SW480 (cell line): ENCODE results near the gene TLE2.
"Not testable (repeated sequence)": the region's sequence is repeated elsewhere in the genome, so short reads cannot be mapped to it uniquely, and the experiment has no call there.

ENCODE experiments used
- DNase-seq: peaks from one replicate; pipeline ENCODE4 v3.0.0-alpha.2; 2016; ENCODE audit warnings: low spot score

The TLE2 gene

DNA sequence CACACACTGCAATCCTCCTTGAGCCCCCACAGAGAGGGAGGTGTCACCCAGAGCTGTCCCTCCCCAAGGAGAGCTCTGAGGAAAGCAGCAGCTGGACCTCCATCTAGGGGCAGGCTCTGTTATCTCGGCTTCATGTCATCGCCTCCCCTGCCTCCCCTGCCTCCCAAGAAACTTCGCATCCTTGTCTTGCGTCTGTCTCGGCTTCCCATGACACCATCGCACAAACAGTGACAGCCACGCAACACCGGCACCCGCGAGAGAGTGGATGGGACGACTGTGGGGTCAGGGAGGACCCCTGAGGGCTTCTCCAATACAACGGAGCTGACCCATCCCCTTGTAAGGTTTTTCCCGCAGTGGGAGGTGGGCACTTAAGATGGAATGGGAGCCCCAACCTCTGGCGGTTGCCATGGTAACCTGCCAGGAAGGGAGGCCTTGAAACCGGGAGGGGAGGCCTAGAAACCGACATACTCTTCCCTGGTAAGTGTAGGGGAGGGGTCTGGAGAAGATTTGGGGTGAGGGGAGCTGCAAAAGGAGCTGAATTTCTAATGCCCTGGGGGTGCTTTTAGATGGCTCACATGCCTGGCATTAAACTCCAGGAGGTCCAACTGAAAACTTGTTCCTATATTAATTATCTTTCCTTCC lies 16.3 kb downstream of the TLE2 start:
- DNase-seq, result no peak

DNA sequence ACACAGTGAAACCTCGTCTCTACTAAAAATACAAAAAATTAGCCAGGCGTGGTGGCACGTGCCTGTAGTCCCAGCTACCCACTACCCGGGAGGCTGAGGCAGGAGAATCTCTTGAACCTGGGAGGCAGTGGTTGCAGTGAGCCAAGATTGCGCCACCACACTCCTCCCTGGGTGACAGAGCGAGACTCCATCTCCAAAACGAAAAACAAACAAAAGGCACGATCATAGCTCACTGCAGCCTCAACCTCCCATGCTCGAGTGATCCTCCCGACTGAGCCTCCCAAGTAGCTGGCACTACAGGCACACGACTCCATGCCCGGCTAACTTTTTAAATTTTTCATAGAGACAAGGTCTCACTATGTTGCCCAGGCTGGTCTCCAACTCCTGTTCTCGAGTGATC lies 17.0 kb downstream of the TLE2 start:
- not testable (repeated sequence) for DNase-seq

DNA sequence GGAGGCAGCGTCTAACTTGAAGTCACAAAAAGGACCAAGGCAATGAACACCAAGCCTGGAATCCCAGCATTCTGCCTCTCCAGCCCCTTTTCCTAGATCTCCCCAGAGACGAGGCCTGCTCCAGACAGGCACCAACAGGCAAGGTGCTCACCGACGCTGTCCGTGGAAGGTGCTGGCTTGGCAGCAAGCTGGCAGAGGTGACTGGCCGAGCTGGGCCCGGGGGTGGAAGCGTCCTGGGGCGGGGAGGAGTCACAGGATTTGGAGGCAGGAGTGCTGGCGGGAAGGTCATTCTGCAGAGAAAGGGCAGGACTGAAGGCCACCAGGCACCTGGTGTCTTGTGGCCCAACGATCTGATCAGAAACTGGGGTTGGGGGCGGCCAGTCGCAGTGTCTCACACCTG lies 18.2 kb downstream of the TLE2 start:
- no peak for DNase-seq

DNA sequence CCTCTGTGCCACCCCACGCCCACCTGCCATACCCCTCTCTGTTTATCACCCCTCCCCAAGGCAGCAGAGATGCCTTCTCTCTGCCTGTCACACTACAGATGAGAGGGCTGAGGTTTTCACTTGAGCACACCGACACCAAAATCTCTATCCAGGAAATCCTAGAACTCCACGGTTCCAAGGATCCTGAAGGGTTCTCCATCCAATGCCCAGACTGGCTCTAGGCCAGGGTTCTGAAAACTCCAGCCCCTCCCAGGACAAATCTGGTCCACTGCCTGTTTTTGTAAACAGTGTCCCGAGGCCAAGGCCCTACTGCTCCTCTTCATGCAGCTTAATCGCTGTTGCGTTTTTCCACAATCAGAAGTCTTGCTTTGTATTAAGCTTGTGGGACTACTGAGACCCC lies 20.1 kb downstream of the TLE2 start:
- DNase-seq, result no peak

DNA sequence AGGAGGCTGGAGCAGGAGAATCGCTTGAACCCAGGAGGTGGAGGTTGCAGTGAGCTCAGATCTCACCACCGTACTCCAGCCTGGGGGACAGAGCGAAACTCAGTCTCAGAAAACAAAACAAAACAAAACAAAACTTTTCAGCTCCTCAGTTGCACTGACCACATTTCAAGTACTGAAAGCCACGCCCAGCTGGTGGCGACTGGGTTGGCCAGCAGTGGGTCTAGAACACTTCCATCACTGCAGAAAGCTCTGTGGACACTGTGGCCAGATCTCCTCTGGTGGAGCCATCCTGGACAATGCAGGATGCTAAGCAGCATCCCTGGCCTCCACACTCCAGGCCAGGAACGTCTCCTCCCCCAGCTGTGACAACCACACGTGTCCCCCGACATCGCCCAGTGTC lies 21.1 kb downstream of the TLE2 start:
- DNase-seq, result no peak

DNA sequence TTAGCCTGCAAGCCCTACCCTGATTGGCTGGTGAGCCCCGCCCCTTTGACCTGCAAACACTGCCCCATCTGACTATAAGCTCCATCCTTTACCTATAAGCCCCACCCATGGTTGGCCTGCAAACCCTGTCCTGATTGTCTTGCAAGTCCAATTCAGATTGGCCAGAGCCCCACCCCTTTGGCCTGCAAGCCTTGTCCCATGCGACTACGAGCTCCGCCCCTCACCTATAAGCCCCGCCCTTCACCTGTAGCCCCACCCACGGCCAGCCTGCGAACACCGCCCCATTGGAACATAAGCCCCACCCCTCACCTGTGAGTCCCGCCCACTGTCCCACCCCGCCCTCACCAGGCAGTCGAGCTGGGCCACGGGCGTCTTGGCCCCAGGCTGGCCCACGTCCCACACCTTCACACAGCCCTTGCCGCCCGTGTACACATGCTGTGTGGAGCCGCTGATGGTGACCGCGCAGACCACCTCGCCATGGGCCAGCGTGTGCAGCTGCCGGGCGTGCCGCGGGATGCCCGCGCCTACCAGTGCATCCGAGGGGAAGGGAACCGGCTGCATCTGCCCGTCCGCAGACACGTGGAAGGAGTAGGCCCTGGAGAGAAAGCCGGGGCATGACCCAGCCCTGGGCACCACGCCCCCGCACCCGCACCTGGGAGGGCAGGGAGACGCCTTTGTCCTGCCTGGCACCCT lies 22.9 kb downstream of the TLE2 start:
- DNase-seq, result peak; percentile 33

DNA sequence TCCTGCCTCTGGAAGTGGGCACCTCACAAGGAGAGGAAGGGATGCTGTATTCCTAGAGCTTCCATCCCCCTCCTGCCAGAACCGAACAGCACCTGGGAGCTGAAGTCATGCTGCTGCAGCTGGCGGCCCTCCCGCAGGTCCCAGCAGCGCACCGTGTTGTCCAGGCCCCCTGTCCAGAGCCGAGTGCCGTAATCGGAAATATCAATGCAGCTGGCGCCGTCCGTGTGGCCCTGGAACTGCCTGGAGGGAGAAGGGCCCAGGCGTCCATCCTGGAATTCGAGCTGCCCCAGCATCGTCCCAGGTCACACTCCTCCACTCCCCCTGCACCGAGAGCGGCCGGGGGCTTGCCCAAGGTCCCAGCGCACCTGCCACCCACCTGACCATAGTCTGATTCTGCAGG lies 23.7 kb downstream of the TLE2 start:
- DNase-seq, result no peak

DNA sequence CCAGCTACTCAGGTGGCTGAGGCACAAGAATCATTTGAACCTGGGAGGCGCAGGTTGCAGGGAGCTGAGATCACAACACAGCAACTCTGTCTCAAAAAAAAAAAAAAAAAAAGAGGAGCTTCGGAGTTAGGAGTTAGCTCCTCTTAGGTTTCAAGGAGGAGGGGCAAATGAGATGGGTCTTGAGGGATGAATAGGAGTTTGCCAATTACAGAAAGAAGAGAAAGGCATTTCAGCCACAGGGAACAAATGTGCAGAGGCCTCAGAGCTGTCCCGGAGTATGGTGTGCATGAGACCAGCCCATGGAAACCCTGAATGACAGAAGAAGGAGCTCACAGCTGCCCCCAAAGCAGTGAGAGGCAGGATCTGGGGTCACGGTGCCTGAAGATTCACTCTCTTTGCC lies 24.6 kb downstream of the TLE2 start:
- DNase-seq, result no peak

DNA sequence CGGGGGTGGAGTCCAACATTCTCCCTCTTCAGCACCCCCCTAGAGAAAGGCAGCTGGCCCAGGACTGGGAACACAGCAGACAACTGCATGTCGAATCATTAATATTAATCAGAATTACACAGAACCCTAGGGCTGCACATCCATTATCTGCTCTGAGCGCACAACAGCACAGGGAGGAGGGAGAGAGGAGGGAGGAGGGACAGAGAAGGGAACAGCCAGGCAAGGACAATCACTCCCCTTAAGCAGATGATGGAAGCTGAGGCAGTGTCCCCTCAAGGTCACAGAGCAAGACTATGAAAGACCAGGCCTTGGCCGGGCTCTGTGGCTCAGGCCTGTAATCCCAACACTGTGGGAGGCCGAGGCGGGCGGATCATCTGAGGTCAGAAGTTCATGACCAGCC lies 26.0 kb downstream of the TLE2 start:
- DNase-seq, result no peak

DNA sequence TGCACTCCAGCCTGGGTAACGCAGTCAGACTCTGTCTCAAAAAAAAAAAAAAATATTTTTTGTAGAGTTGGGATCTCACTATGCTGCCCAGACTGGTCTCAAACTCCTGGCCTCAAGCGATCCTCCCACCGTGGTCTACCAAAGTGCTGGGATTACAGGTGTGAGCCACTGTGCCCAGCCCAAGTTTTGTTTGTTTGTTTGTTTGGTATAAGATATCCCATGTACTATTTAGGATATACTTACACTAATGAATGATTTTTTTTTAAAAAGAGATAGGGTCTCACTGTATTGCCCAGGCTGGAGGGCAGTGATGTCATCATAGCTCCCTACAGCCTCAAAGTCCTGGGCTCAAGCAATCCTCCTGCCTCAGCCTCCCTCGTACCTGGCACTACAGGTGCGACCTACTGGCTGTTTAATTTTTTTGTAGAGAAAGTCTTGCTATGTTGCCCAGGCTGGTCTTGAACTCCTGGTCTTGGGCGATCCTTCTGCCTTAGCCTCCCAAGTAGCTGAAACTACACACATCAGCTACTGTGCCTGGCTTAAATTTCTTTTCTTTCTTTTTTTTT lies 27.8 kb downstream of the TLE2 start:
- no peak for DNase-seq

DNA sequence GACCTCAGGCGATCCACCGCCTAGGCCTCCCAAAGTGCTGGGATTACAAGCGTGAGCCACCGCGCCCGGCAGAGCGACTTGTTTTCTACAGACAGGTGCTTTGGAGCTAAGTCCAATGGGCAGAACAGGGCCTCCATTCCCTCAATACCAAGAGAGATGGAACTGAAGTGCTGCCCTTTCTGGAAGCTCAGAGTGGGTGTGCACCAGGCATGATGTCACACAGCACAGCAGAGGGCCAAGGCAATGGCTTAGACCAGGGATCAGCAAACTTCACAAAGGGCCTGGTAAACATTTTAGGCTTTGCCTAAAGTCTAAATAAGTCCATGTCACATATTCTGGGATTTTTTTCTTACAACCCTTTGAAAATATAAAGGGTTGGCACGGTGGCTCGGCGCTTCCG lies 30.4 kb downstream of the TLE2 start:
- DNase-seq, result no peak

DNA sequence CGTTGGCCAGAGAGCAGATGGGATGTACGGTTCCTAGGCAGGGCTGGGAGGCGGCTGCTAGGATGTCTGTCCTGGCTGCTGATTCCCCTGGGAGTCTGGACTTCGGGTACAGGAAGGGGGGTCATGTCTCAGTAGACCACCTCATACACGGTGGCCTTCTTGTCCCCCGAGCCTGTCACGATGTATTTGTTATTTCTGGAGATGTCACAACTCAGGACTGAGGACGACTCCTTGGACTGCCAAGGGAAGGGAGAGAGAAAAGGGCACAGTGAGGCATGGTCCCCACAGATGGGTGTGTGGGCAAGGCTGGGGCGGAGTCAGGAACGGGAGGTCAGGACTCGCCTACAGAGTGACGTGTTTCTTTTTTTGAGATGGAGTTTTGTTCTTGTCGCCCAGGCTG lies 31.4 kb downstream of the TLE2 start:
- DNase-seq, result no peak

DNA sequence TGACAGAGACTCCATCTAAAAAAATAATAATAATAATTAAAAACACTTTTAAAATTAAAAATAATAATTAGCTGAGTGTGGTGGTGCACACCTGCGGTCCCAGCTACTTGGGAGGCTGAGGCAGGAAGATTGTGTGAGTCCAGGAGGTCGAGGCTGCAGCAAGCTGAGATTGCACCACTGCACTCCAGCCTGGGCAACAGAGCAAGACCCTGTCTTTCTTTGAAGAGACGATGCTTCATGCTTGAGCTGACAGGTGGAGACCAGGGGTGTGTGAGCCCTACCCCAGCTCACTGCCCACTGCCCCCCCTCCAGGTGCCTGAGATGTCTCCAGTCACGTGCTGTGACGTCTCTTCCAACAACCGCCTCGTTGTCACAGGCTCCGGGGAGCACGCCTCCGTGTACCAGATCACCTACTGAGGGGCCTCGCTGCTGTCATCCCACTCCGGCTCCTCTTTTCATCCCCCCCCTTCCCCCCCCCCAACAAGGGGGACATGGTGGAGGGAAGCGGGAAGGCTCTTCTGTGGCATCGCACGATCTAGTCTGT lies 34.4 kb downstream of the TLE2 start:
- no peak for DNase-seq

DNA sequence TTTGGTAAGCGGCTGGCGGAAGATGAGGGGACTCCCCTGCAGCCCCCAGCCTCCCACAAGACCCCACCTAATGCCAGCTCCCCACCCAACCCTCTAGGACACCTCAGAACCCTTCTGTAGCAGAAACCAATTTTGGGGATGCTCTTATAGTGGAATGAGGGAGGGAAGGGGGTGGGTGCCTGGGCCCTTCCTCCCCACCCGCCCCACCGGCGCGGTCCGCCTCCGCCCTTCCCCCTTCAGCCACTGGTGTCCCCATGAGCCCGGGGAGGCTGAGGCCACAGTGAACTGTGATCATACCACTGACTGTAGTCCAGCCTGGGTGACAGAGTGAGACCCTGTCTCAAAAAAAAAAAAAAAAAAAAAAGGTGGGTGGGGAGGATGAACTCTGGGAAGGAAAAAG lies 35.5 kb downstream of the TLE2 start:
- no peak for DNase-seq

DNA sequence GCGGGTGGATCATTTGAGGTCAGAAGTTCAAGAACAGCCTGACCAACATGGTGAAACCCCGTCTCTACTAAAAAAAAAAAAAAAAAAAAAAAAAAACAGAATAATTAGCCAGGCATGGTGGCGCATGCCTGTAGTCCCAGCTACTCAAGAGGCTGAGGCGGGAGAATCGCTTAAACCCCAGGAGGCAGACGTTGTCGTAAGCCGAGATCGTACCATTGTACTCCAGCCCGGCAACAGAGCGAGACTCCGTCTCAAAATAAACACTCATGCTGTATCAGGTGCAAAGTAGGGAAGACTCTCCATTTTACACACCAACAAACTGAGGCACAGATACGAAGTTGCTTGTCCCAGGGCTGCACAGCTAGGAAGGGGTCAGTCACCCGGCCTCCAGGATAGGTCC lies 36.1 kb downstream of the TLE2 start:
- DNase-seq, result no peak

DNA sequence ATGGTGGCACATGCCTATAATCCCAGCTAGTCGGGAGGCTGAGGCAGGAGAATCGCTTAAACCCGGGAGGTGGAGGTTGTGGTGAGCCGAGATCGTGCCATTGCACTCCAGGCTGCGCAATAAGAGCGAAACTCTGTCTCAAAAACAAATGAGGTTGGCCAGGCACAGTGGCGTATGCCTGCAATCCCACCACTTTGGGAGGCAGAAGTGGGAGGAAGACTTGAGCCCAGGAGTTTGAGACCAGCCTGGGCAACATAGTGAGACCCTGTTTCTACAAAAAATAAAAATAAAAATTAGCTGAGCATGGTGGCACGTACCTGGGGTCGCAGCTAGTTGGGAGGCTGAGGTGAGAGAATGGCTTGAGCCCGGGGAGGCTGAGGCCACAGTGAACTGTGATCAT lies 36.7 kb downstream of the TLE2 start:
- DNase-seq, result not testable (repeated sequence)

DNA sequence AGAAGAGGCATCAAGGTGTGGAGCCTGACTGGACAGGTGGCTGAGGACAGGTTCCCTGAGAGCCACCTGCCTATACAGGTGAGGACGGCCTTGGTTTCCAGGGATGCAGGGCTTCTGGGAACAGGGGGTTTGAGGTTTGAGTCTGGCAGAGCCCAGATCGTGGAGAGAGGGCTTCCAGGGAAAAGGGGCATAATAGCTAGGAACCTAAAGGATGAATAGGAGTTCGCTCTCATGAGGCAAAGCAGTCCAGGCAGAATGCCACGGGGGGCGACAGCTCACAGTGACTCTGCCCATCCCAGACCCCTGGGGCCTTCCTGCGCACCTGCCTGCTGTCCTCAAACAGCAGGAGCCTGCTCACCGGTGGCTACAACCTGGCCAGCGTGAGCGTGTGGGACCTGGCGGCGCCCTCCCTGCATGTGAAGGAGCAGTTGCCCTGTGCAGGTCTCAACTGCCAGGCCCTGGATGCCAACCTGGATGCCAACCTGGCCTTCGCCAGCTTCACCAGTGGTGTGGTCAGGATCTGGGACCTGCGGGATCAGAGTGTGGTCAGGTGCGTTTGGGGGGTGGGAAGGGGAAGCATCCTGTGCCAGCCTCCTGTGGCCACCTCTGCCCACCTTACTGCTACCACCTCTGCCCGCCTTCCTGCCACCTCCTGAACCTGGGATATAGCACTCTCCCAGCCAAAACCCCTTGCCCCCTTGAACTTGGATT lies 39.7 kb downstream of the TLE2 start:
- DNase-seq, result no peak

DNA sequence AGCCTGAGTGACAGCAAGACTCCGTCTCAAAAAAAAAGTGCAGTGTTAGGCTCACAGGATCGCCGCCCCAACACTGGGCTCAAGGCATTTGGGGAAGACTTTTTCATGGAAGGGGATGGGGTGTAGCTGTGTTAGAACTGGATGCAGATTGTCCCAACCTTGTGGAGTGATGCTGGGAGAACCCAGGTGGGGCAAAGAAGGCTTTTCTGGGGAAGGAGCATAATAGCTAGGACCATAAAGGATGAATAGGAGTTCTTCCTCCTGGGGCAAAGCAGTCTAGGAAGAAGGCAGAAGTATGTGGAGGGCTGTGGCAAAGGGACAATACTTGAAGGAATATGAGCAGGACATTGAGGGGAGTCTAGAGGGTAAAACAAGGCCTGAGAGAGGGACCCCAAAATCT lies 40.5 kb downstream of the TLE2 start:
- DNase-seq, result no peak

DNA sequence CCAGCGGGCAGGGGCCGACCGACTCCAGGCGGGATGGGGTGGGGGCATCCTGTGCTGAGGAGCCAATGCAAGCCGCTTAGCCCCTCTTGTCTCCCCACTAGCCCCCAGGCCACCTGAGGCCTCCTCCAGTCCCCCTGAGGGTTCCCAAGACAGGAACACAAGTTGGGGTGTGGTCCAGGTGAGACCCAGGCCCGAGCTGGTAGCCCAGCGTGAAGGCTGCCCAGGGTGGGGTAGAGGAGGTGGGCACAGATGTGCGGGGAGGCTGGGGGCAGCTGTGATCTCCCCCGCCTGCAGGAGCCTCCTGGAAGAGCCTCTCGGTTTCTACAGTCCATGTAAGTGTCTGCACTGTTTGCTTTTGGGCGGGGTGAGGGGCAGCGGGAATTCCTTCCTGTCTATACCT lies 41.3 kb downstream of the TLE2 start:
- DNase-seq, result no peak

DNA sequence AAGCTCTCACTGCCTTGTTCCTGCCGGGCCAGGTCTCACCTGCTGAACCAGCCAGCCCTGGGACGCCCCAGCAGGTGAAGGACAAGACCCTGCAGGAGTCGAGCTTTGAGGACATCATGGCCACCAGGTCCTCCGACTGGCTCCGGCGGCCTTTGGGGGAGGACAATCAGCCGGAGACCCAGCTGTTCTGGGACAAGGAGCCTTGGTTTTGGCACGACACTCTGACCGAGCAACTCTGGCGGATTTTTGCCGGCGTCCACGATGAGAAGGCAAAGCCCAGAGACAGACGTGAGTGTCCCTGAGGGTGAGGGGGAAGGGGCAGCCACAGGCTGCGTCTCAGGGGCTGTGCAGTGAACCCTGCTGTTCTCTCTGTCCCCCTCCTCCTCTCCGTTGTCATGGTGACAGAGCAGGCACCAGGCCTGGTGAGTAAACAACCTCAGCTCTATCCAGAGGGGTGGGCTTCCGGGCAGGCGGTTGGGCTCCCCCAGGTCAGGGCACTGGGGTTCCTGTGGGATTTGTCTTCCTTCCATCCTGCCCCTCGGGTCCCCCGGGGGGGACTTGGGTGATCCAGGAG lies 42.0 kb downstream of the TLE2 start:
- DNase-seq, result no peak

DNA sequence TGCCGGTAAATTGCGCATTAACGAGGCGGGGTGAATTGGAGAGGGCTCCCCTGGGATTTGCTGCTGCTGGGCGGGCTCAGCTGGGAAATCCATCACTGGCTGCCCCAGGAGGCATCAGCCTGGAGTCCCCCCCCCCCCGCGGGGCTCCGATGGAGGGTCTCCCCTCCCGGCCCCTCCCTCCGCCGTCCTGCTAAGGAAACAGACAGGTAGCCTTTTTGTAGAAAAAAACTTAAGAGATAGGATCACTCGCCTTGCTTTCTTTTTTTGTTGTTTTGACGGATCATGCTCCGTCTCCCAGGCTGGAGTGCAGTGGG lies 44.9 kb downstream of the TLE2 start:
- DNase-seq, result no peak

DNA sequence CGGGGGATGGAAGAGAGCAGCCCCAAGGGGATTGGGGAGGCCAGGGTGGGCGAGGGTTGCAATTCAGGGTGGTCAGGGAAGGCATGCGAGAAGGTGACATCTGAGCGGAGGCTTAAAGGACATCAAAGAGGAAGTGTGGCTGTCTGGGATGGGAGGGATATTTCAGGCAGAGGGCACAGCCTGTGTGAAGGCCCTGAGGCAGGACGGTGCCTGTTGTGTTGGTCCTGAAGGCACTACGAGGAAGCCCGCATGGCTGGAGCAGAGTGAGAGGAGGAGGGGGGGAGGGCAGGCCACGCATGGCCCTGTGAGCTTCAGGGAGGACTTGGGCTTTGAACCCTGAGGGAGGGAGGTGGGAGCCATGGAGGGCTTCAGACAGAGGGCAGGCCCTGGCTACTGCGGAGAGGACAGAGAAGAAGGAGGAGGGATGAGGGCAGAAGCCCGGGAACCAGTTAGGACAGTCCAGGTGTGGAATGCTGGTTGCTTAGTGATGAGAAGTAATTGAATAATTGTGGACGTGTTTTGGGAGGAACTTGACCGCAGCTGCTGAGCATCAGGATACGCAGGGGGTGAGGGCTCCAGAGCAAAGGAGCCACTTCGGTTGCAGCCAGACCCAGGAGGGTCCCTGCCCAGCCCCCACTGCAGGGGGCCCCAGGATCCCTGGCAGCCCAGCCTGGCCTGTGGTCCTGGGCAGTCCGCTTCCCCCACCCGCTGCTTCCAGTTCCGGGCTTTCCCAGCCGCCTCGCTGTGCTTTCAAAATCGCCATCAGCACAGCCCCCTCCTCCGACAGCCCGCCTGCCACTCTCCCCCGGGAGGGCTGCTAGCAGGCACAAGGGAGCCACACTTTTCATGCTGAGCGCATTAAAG lies 45.5 kb downstream of the TLE2 start:
- DNase-seq, result peak; percentile 63
